Measurements from ENCODE around the gene CLIP2.

DNA sequence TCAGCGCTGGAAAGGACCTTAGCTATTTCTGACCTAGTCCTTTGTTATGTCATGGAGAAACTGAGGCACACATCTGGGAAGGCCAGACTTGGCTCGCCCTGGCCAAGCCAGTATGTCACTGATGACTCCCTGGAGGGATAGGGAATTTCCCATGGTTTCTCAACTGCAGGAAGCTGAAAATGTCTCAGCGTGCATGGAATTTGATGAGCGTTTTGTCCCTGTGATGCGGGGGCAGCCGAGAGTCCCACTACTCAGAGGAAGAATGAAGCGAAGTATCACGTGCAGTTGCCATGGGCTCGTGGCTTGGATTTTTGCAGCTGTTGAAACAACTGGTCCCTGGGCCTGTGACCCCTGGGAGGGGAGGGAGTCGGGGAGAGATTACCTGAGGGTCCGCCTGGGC is 44.8 kb downstream of the CLIP2 start:
- TF ChIP-seq, protein P1, sequence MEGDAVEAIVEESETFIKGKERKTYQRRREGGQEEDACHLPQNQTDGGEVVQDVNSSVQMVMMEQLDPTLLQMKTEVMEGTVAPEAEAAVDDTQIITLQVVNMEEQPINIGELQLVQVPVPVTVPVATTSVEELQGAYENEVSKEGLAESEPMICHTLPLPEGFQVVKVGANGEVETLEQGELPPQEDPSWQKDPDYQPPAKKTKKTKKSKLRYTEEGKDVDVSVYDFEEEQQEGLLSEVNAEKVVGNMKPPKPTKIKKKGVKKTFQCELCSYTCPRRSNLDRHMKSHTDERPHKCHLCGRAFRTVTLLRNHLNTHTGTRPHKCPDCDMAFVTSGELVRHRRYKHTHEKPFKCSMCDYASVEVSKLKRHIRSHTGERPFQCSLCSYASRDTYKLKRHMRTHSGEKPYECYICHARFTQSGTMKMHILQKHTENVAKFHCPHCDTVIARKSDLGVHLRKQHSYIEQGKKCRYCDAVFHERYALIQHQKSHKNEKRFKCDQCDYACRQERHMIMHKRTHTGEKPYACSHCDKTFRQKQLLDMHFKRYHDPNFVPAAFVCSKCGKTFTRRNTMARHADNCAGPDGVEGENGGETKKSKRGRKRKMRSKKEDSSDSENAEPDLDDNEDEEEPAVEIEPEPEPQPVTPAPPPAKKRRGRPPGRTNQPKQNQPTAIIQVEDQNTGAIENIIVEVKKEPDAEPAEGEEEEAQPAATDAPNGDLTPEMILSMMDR (conservative IDR thresholded peaks at IDR 0.05; ENCODE audit: low read depth, low read length), result no peak
- TF ChIP-seq EZH2 (IDR thresholded peaks at IDR 0.05; ENCODE audit: borderline replicate concordance, low read depth, low read length, poor library complexity, severe bottlenecking), result no peak

Data from A673 (cell line).